HG03103 (cell line): ENCODE measurements around the gene ASTN2.

Experiments used
- ATAC-seq: cut with Tn5 transposase; IDR thresholded peaks from one replicate; pipeline ENCODE4 v1.9.1; 2021; ENCODE audit warnings: low read depth; ENCODE audit not compliant: unreplicated experiment

ASTN2 gene

DNA sequence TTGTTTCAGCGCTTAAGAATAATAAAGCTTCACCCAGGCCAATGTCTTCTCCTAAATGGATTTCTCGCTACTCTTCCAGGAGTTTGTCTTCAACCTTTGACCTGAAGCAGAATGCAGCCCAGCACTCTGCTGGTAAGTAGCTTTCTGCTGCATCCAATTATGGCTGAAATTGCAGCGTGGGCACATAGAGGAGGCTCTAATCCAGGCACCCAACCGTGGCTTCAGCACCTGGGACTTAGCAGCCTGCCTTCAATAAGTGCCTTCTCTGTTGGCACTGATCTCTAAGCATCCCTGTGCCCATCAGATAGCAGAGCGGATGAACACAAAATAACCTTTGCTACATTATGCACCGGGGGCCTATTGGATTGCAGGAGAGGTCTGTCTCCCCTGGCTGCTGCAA, 622.6 kb downstream of the ASTN2 start:
- ATAC-seq, result no peak

GRCh38 chr9:116791326-116791725, 623.5 kb downstream of the ASTN2 start:
- no peak for ATAC-seq

- no peak for ATAC-seq
Measured at GRCh38 chr9:116789081-116789480, 625.8 kb downstream of the ASTN2 start.

DNA sequence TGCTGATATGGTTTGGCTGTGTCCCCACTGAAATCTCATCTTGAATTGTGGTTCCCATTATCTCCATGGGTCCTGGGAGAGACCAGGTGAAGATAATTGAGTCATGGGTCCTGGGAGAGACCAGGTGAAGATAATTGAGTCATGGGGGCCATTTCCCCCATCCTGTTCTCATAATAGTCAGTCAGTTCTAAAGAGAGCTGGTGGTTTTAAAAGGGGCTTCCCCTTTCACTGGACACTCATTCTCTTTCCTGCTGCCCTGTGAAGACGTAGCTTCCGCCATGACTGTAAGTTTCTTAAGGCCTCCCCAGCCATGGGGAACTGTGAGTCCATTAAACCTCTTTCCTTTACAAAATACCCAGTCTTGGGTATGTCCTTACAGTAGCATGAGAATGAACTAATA, 628.1 kb downstream of the ASTN2 start:
- no peak for ATAC-seq

DNA sequence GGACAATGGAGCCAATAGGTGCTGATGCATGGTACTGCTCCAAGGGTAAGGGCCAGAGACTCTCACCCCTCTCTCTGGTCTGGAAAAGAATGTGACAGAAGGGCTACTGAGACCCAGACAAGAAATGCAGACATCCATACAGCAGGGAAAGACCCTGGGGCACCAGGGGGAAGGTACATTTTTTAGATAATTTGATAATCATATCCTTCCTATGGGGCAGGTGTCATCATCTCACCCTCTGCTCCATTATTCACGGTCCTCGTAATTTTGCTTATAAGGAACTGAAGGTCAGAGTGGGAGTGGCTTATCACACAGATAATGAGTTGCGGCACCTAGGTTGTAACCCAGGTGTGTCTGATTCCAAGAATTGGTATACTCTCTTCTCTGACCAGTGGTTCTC, 637.7 kb downstream of the ASTN2 start:
- ATAC-seq, result no peak

GRCh38 chr9:116774421-116775180, 640.3 kb downstream of the ASTN2 start:
- no peak for ATAC-seq

GRCh38 chr9:116767219-116767618, 647.6 kb downstream of the ASTN2 start:
- no peak for ATAC-seq

DNA sequence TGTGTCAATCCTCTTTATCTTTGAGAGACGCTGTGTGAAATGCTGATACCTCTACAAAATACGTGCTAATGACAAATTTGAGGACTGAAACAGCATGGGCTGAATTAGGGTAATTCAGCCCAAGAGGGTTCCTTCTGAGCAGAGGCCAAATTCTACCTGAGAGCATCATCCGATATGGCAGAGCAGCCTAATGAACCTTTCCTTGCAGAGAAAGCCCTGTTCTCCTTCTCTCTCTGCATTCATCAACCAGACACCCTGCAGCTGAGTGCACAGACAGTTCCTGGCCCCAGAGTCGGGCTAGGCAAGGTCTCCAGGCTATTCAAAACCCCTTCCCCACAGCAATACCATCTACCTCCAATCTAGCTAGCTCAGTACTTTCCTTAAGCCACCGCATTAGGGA, 649.8 kb downstream of the ASTN2 start:
- ATAC-seq, result no peak

DNA sequence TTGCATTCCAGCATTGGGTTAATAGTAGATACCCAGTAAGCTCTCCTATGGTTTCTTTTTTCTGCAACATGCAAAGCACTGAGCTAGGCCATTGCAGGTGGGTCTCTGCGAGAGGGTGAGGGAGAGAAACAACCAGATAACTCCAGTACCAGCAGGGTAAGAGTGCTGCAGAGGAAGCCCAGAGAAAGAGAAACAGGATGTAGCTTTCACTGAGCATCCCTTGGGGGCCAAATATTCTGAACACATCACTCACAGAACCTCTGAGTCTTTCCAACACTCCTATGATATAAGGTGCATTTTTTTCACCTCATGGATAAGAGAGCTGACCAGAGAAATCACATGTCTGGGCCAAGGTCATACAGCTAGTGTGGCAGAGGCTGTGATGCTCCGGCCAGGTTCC, 651.1 kb downstream of the ASTN2 start:
- ATAC-seq, result no peak

- no peak for ATAC-seq
Measured at GRCh38 chr9:116760636-116761035, 654.2 kb downstream of the ASTN2 start.

GRCh38 chr9:116757030-116757429, 657.8 kb downstream of the ASTN2 start:
- no peak for ATAC-seq

DNA sequence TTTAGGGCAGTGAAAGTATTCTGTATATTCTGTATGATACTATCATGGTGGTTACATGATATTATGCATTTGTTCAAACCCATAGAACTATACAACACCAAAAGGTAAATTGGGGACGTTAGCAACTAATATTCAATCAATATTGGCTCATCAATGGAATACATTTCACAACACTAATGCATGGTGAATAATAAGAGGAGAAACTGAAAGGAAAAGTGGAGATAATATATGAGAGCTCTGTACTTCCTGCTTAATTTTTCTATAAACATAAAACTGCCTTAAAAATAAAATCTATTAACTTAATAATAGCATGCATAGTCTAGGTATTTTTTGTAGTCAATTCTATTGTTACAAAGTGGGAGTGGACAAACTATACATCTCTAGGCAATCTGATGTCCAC, 661.5 kb downstream of the ASTN2 start:
- ATAC-seq, result no peak

GRCh38 chr9:116750510-116750909, 664.3 kb downstream of the ASTN2 start:
- ATAC-seq, result no peak

DNA sequence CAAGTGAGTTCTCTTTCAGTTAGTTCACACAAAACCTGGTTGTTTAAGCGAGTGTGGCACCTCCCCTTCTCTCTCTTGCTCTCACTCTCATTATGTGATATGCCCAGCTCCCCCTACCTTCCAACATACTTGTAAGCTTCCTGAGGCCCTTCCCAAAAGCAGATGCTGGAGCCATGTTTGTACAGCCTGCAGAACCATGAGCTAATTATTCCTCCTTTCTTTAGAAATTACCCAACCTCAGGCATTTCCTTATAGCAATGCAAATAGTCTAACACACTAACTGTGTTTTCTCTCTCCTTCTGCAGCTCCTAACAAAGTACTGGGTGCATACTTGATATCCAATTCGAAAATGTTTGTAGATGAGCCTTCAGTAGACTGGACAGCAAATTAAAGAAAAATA, 665.1 kb downstream of the ASTN2 start:
- ATAC-seq, result no peak

DNA sequence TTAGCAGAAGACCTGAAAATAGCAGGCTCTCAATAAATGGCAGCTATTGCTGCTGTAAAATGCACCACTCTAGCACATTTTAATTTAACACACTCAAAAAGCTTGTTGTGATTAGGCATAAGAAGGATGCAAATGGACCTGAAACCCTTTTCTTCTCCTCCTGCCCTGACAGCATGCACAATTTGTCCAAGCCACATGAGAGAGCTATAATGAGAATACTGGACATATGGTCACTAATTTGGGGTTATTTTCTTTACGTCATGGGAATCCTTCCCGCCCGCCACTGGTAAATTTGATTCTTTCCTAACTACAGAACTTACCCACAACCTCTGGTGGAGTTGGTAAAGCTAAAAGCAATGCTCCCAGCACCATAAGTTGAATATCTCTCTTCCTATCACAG, 665.7 kb downstream of the ASTN2 start:
- ATAC-seq, result no peak

- no peak for ATAC-seq
Measured at GRCh38 chr9:116741742-116742141, 673.1 kb downstream of the ASTN2 start.

DNA sequence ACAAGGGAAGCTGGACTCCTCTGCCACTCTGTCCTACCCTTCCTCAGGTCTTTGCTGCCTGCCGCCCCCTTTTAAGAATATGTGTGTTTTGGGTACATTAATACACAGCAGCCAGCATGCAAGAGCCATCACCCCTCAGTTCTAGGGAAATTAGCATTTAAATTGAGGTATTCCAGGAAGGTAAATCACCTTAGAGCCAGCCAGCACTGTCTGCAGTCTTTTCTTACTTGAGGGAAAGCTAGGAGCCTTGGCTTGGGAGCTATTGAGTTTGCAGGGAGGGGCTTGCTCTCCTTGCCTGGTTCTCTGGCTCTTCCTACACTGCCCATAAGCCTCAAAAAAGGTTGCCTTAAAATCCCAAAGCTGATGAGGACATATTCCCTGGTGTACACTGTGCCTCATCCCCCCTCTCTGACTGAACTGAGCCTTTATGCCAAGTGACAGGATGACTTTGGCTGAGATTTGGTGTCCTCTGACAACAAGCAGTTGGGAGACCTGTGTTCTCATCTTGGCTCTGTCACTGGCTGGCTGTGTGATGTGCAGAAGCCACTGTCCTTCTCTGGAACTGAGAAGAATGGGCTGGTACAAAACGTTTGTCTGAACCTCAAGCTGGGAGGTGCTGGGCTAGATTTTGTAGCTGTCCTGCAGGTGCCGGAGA, 673.6 kb downstream of the ASTN2 start:
- ATAC-seq, result no peak

DNA sequence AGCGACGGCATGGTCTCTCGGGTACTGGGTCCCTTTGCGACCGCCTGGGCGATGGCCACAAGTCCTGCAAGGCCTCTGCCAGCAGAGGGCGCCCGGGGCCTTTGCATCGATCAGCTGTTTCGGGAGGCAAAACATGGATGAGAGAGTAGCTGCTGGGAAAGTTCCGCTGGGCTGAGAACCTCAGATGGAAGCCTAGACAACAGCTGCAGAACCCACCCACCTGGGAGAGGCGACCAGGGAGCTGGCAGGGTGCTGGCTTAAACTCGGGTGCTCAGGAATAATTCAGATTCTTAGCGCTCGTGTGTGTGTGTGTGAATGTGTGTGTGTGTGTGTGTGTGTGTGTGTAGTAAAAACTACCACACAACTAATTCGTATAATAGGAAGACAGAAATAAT, 677.7 kb downstream of the ASTN2 start:
- ATAC-seq, result no peak

DNA sequence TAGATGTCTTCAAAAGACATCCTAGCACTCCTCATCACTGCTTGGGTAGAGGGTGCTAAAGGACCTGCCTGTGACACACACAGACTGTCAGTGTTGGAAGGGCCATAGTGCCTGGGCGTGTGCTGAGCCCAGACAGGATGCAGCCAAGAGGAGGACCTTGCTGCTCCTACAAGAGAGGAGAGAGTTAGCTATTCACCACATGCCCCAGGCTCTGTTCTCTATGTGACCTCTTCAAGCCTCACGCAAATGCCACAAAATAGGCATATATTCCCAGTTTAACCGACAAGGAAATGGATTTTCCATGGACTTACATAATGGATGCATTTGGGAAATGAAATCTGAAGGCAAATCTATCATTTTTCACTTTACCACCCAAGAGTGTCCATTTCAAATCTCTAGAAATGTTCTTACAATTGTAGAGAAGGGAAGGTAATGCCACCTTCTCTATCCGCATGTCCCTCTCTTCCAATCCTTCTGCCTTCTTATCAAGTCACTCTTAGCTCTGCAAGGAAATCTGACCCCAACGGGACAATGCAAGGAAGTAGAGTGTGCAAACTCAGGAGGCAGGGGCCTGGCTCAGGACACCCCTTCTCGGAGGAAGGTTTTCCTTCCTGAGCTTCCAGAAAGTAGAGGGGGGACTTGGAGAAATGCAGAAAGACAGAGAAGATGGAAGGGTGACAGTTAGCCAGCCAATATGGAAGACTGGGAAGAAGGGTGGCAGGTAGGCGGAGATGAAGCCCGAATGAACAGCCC, 678.3 kb downstream of the ASTN2 start:
- no peak for ATAC-seq

DNA sequence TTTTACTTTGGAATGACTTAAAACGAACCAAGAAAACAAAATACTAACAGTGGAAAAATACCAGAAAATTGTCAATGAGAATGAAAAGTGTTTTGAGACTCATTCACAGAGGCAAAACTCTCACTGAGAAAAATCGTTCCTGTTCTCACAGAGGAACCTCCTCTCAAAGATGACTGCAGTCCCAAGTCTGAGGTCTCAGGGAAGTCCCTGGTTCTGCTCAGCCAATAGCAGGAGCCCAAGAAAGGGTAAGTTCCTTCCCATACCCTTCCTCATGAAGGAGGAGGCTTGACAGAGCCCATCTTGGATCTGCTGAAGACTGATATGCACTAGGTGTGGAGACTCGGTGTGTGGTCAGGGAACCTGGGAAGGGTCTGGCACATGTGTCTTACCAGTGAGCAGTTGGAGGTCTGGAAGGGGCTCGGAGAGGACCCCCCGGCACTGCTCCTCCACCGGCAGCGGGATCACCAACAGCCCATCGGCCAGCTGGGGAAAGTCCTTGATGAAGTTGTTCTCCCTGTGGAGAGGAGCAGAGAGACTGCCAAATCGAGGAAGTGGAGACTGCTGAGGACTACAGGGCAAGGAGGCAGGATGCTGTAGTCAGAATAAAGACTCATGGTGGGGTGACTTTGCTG, 681.7 kb downstream of the ASTN2 start:
- ATAC-seq, result no peak

DNA sequence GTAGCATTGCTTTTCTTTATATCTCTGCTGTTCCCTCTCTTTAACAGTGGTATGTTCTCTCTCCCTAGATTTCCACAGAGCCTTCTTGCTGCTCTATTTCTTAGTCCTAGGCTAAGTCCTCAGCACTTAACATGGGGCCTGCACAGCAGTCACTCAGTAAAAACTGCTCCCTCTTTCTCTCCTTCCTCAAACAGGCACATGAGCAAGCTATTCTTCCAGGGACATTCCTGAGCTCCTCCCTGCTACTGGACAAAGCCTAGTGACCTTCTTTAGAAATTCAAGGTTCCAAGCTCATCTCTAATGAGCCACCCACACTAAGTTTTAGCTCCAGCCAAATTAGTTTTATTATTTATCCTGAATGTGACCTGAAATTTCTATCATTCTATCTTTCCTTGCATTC, 688.3 kb downstream of the ASTN2 start:
- no peak for ATAC-seq
